ENCODE measurements around the gene GADD45A.

Gene GADD45A

DNA sequence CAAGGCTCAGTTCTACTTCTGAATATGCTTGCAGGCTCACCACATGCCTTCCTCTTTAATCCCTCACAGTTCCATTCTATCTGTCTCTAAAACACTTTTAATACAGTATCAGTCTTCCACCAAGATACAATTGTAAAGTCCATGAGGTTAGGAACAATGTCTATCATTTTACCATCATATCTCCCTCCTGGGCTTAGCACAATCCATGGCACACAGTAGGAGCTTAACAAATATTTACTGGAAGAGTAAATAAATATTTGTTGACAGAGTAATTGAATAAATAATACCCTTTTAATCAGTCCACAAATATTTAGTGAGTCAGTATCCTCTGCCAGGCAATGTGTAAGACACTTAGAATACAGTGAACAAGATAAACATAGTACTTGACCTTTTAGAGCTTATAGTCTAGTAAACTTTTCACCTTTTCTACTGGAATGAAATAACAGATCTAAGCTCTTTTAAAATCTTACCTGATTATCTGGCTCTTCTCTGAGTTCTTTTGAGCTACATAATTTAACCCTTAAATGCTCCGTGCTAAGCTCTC lies 12.7 kb upstream of the GADD45A start:
- DNase-seq = no peak

DNA sequence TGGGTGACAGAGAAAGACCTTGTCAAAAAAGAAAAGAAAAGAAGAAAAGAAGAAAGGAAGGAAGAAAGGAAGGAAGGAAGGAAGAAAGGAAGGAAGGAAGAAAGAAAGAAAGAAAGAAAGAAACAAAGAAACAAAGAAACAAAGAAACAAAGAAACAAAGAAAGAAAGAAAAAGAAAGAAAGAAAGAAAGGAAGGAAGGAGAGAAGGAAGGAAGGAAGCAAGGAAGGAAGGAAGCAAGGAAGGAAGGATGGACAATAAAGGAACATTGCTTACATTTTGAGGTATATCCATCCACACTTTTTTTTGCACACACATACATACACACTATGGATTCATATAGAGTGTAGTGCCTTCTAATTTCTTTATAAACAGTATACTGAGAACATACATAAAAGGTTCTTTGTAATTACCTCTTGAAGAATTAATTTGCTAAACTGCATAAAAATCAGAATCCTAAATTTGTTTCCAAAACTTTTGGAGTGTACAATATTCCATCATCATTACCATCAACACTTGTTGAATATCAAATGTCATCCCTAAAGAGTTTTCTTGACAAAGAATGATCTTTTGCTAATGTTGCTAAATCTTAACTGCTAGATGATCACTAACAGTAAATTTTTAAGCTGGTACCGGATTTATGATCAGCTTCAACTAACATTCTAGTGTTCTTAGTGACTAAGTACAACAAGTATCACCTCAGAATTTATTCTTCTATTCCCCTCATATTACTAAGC lies 11.4 kb upstream of the GADD45A start:
- DNase-seq = no peak

DNA sequence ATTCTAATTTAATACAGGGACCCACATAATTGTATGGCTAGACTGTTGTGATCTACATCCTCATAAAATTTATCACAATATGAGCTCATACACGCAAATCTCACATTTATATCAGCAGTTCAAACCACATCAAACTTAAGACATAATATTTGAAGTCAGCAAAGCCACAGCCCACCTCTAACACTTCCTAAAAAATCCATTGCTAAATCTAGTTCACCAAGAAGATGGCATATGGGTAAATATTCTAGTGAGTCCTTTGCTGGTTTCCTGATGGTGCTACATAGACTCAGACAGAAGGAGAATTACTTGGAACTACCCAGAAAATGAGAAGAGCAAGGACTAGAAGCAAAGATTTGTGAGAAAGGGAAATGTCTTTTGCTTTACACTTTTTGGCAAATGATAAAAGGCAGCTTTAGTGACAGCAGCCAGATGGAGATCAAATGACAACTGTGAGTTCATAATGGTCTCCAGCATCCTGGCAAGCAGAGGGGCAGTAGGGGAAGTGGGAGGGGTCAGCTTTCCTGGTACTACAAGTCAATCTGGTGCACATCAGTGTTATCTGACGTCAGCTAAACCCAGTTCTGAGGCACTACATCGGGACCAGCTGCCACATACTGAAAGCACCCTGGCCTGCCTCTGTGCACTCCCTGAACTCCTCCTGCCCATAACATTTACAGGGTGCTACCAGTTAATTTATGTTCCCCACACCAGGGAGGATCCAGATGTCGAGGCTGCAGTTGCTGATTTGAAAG lies 10.6 kb upstream of the GADD45A start:
- peak; percentile 22 to 34 for DNase-seq

DNA sequence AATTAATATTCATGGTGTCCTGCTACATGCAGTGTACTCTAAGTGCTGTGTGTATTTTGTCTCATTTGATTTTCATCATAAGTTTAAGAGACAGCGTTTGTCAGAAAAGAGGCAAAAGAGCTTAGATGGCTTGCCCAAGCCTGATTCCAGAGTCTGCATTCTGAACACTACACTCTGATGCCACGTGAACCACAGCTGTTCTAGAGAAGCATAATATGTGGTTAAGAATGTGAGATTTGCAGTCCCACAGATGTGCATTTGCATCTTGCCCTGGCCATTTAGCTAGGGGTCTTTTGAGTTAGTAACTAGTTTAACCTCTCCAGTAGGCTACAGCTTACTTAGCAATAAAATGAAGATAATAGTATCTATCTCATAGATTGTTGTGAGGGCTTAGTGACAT lies 9.2 kb upstream of the GADD45A start:
- no peak for DNase-seq

DNA sequence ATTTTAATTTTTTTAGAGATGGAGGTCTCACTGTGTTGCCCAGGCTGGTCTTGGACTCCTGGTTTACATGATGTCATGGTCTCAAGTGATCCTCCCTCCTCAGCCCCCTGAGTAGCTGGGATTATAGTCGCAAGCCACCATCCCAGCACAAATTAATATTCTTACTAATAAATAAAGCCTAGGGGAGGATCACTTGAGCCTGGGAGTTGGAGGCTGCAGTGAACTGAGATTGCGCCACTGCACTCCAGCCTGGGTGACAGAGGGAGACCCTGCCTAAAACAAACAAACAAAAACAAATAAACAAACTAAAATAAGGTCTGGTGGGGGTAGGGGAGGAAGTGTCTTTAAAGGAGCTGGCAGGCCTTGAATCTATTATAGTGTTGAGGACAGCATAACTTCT lies 8.7 kb upstream of the GADD45A start:
- DNase-seq = no peak

DNA sequence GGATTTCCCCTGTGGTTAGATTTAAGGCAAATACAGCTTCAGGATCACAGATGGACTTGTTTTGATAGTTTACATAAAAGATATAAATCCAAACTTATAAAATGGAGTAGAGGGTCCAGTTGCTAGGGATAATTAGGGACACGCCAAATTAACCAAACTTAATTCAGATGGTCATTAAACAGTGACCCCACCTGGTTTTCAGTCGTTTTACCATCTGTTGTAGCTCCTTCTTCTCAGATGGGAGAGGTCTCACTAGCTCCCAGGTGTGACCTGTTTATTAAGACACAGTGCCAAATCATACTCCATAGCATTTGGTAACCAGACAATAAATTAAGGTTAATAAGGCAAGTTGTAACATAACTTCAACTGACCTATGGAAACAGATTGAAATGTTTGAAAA lies 8.1 kb upstream of the GADD45A start:
- DNase-seq = no peak

DNA sequence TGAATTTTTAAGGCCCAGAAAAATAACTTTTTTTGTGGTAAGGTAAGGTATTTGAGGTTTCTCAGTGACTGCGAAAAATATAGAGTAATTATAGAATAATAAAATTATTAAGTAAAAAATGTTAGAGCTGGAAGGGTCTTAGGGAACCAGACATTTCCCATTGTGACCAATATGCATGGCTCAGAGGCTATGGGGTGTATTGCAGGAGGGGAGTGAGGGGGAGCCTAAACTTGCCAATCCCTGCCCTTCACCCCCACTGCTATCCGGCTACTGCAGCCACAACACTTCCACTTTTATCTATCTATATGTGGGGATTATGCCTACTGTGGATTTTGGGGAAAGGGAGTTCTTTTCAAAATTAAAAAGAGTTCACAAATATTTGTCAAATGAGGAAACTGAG lies 7.6 kb upstream of the GADD45A start:
- no peak for DNase-seq

DNA sequence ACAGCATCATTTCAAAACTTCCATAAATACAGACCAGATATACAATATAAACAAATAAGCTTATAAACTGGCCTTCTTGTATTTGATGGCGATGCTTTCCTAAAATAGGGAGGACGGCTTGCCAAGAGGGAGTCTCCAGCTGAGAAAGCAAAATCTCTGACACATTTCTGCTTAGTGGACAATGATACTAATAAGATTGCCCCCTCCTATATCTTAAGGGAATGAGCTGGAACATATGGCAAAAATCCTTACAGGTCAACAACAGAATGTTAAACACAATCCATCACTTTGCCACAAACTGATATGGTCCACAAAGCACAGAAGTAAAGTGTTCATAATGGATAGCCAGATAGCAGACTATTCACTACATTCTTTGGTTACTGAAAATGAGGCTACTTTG lies 7.1 kb upstream of the GADD45A start:
- DNase-seq = no peak

DNA sequence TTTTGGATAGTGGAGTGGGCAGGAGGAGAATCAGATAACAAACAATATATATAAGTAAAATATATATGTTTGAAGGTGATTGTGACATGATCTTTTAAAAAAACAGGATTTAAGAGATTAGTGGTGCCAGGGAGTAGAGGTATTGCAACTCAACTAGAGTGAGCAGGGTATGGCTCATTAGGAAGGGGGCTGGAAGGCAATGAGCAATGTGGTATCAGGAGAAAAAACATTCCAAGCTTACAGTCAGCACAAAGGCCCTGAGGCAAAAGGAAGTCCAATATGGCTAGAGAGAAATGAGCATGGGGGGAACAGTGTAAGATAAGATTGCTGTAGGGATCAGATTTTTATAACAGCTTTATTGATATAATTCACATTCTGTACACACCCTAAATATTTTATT lies 5.3 kb upstream of the GADD45A start:
- DNase-seq = no peak

DNA sequence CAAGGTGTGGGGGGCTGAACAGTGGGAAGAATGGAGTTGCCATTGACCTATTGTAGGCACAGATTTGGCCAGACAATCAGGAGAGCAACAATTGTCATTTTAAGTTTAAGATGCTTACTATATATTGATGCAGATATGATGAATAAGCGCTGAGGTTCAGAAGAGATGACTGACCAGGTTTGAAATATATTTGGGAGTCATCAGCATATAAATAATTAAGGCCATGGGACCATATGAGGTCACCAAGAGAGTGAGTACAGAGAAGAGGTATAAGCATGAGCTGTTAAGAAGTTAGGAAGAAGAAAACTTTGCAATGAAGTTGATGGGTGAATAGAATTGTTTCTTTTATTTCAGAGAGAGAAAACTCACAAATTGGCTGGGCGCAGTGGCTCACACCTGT lies 4.5 kb upstream of the GADD45A start:
- DNase-seq = no peak

DNA sequence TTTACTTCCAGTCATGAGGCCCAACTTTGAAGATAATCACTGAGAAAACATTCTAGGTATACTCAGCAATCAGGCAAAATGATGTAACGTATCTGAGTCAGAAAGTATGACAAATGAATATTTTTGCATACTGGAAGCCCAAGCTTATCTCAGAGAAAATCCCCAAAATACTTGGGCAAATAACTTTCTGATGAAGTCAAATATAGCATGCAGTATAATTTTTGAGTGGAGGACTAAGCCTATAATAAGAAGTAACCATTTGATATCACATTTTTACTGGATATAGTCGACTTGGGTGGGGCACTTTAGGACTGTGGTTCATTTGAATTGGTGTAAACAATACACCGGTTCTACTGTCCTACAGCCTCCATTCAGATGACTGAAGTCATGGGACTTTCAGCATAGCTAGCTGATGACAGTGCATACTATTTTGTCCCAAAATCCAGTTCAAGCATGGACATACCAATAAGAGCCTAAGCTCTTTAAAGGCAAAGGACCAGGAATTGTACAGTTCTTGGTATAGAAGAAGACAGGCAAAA lies 2.3 kb upstream of the GADD45A start:
- DNase-seq = no peak

DNA sequence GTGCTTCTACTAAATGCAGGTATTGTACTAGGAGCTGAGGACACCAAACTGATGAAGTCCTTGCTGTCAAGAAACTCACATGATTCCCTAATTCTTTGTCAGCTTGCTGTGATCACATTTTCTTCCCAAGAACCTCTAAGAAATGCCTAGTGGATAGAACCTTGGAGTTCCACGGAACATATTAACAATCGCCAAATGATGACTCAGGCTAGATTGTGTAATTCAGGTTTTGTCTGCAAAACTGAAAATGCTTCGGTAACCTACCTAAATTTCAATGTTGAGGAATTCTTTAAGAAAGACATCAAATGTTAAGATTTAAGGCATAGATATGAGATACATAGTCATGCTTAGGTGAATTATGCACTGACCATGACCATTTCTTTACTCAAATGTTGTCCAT lies 1.7 kb upstream of the GADD45A start:
- no peak for DNase-seq

DNA sequence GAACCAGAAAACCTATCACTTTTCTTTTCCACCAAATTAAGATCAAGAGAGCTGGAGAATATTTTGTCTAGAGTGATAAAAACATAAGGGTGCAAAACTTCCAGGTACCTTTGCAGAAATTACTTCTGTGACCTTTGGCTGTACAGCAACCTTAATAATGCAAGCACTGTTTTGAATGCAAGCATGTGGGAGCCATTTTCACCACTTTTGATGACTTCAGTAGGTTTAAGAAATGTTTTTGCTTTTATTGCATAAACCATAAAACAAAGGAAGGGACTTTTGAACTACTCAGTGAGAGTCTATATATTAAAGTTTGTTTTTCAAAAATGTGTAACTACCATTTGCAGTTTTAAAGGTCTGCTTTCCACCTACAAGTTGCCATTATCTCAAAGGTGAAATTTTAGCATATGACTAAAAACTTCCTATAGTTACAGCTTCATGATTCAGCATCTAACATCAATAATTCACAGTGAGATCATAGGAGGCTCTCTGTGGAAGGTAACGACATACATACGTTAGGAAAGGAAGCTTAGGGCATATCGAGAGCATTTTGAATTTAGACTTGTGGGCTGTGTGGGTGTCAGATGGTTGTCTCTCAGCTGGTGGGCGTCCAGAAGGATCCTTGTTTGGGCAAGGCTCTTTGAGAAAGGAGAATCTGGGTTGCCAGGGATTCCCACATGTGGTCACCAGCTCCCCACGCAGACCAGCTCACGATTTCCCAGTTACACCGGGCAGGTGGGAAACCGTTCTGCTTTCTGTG lies 1.1 kb upstream of the GADD45A start:
- DNase-seq = peak; percentile 56 to 70

DNA sequence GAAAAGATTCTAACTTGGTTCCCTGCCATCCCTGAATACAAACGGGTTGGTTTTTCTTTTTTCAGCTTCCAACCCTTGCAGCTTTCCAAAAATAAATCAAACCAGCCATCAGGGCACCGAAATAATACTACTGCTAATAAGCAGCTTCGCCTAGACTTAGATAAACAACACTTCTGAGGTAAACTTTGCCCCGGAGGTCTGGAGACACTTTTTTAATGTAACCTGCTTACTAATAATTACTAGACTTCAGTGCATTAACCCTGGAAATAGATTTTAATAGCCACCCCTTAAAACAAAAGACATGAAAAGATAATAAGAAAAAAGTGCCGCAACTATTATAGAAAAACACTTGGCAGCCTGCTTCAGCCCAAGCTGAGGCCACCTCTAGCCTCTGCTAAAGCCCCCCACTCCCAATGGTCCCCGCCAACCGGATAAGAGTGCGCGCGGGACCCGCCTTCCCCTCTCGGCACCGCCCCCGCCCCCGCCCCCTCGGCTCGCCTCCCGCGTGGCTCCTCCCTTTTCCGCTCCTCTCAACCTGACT lies 405 bp upstream of the GADD45A start:
- no peak for DNase-seq

DNA sequence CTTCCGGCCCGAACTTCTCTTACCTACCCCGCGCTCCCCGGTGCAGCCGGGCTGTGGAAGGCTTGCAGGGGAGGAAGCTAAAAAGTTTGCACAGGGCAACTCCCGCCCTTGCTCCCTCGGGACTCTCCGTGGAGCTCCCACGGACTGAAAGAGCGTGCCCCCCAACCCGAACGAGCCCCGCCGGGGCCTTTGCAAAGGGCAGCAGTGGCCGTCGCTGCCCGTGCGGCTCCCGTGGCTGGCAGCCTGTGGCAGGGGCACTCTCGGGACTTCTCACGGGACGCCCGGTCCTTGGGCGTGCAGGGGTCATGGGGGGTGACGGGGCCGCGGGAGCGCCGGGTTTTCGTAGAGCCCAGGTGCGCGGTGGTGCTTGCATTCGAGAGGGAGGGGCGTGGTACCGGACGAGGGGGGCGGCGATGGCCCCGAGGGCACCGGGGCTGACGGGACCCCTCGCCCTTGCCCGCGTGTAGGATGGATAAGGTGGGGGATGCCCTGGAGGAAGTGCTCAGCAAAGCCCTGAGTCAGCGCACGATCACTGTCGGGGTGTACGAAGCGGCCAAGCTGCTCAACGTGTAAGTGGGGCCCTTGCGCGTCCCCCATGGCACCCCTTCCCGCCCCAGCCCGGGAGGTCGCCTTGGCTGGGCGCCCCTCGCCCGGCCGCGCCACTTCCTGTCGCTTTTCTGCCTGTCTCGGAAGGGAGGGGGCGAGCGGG lies 711 bp downstream of the GADD45A start:
- peak; percentile 53 to 63 for DNase-seq

DNA sequence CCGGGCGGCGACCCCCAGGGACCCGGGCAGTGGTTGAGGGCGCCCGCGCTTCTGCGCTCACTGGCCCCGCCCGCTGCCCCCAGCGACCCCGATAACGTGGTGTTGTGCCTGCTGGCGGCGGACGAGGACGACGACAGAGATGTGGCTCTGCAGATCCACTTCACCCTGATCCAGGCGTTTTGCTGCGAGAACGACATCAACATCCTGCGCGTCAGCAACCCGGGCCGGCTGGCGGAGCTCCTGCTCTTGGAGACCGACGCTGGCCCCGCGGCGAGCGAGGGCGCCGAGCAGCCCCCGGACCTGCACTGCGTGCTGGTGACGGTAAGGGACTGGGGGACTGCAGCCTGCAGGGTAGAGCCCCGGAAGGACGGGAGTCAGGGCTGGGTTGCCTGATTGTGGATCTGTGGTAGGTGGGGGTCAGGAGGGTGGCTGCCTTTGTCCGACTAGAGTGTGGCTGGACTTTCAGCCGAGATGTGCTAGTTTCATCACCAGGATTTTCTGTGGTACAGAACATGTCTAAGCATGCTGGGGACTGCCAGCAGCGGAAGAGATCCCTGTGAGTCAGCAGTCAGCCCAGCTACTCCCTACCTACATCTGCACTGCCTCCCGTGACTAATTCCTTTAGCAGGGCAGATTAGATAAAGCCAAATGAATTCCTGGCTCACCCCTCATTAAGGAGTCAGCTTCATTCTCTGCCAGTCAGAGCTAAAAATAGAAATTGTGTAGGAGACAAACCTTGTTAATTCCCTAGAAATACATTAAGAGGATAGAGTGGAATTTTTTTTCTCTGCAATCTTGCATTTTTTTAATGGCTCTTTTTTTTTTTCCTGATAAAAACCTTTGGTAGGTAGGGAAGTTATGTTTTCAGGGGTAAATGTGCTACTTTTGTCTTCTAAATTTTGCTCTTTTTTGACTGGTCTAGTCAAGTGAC lies 1.5 kb downstream of the GADD45A start:
- peak; percentile 58 to 67 for DNase-seq

DNA sequence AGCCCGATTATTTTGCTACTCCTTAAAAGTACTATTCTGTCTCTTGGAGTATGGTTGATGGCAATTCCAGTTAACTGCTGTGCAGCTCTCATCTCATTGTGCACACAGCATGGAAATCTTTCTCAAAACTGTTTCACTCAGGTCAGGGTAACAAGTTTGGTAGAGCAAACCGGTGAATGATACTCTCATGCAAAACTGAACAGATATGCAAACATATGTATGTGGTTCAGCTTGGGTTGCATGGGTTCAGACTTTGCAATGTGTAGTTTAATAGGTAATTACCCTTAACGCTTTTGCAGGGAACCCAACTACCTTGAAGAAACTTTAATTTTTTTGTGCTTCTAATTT lies 2.2 kb downstream of the GADD45A start:
- no peak for DNase-seq

DNA sequence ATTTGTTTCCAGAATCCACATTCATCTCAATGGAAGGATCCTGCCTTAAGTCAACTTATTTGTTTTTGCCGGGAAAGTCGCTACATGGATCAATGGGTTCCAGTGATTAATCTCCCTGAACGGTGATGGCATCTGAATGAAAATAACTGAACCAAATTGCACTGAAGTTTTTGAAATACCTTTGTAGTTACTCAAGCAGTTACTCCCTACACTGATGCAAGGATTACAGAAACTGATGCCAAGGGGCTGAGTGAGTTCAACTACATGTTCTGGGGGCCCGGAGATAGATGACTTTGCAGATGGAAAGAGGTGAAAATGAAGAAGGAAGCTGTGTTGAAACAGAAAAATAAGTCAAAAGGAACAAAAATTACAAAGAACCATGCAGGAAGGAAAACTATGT lies 2.6 kb downstream of the GADD45A start:
- DNase-seq = no peak

DNA sequence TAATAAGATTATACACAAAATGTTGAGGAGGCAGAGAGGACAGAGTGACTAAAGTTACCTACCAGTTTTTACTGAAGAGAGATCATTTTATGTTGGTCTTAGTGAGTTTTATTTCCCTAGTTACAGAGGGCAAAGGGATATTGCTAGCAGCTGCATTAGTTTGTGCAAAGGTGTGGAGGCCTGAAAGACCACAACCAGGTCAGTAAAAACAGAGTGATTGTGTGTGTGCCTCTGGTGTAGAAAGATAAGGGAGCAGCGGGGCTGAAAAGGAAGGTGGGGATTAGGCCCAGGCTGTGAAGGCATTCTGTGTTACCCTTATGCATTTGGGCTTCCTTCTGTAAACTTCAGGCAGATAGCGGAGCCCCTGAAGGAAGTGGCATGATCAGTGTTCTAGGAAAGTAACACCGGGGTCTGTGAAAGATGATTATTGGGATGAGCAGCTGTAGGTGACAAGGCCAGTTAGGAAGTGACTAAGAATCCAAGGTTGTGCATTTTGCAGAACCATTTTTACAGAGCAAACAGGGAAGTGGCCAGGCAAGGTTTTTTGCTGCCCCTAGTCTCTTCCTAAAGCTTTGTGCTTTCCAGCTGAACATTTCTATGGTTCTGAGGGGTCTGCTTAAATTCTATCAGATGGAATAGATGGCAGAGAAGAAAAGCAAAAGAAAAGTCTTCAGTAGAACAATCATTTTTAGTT lies 3.7 kb downstream of the GADD45A start:
- DNase-seq = no peak

DNA sequence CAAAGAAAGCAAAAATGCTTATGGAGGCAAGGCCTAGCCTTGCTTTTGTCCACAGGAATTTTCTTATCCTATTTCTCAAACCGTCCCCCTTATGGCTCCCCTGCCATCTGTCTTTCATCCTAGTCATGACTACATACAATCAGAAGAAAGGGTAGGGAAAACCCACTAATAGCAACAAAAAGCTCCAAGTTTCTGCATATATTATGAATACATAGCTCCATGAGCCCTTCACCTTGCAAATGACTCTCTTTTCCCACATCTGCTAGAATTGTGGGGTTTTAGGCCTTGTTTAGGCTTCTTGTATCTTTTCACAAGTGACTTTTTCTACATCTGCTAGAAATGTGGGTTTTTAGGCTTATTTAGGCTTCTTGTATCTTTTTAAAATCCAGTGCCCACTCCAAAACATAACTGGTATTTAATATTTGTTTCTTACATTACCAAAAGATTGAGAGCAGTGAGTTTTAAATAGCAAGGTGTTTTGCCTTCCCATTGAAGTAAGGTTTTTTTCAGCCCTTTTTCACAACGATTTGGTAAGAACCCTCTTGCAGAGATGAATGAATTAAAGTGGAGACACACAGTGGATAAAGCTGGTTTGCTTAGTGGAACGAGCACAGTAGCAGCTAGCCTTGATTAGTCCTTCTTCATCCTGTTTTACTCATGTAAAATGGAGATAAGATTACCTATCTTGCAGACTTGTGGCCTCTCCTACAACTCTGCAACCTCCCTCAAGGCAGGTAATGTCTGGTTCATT lies 4.4 kb downstream of the GADD45A start:
- DNase-seq = no peak

Data from activated CD4-positive, alpha-beta T cell treated with anti-CD3 and anti-CD28 coated beads, Interleukin-2, amount 50 U/mL, for 48 hours (primary cell).